CD1c-positive myeloid dendritic cell (primary cell): ENCODE data around the gene NR1I3.

Experiments used
- DNase-seq: peaks from one replicate; pipeline ENCODE4 v3.0.0-alpha.2; 2016; ENCODE audit errors: extremely low spot score

Gene NR1I3

DNA sequence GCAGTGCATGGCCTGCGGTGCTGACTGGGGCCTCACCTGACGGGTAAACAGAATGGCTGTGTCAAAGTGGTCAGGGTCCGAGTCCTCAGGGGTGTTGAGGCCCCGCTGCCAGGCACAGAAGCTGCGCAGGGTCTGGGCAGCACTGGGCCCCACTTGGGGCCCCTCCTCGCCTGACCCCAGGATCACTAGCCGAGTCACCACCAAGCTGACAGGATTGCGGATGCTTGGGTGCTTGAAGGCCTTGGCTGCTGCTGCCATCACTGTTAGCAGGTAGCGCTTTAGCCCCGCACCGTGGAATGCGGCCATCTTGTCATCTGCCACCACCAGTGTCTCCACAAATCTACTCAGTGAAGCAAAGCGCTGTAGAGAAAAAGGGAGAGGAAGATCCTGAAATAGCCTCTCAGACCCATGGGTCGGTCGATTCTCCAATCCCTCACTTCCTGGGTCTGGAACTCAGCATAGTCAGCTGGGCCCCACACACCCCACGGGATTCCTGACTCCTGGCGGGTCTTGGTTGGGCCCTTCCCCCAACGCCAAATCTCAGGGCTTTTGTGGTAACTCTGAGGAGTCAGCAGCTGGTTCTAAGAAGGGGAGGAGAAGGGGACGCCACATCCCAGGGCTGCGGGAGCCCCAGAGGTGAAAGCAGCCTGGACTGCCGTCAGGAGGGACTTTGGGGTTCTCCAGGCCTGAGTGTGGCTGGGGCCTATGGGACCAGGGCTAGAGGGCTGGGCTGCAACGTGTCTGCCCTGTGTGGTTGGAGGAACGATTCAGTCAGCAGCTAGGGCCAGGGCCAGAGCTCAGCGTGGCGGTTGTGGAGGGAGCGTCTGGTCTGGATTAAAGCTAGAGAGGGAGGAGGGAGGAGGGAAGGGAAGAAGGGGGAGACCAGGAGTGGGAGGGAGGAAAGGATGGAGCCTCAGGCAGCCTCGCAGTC is 41.2 kb downstream of the NR1I3 start:
- DNase-seq = no peak

DNA sequence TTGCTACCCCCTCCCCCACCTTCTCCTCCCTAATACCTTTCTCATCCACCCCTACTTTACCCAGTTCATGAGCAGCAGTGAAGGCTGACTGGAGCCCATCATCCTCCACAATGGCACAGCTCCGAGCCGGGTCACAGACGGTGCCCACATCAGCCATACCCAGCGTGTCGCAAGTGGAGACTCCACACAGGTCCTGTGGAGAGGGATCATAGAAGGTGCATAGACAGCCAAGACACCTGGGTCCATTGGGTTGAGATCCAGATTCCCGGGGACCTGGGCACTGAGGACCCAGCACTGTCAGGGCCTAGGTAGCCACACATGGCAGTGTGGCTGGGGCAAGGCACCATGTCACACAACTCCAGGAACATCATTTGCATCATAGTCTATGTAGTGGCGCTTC is 41.9 kb downstream of the NR1I3 start:
- DNase-seq = no peak

- peak; percentile 85 for DNase-seq
Measured at GRCh38 chr1:161195171-161195570, 42.8 kb downstream of the NR1I3 start.

GRCh38 chr1:161193561-161194235 is 44.3 kb downstream of the NR1I3 start:
- no peak for DNase-seq

GRCh38 chr1:161192476-161193465 is 45.2 kb downstream of the NR1I3 start:
- peak; percentile 86 for DNase-seq

DNA sequence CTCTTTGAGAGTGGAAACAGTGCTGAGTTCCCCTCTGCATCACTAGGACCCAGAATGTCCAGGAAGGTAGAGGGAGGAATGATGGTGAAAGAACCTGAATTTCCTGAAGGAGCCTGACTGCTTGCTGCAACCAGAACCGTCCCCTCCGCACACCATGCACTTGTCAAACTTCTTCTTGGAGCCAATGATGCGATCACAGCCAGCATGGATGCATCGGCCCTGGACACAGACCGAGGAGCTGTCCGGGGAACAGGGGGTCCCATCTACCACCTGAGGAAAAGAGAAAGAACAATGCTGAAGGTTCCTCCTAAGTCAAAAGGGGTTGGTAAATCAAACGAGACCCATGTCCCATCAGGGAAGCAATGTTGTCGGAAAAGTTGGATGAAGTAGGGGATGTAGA is 46.0 kb downstream of the NR1I3 start:
- no peak for DNase-seq

DNA sequence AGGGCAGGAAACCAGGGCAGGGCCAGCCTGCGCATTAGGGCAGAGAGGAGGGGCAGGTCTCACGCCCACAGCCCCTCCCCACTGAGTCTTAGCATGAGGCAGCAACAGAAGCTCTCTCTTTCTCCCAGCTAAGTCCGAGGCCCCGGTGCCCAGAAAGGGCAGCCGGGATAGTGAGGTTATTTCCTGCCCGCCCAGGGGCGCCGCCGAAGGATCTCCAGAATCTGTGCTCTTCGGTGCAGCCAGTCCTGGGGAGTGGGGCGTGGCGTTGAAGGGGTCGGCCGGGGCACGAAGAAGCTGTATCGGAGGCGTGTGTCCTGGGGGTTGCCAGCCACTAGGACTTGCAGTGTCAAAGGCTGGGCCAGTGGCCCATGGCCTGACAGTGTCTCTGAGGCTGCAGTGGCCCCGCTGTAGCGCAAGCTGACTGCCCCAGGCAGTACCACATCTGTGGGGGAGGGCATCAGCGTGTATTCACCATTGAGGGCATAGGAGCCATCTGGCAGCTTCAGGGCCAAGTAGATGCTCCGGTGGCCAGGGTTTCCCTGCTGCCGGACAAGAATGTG is 47.0 kb downstream of the NR1I3 start:
- DNase-seq = peak; percentile 27

- no peak for DNase-seq
Measured at GRCh38 chr1:161189036-161189435, 49.0 kb downstream of the NR1I3 start.

DNA sequence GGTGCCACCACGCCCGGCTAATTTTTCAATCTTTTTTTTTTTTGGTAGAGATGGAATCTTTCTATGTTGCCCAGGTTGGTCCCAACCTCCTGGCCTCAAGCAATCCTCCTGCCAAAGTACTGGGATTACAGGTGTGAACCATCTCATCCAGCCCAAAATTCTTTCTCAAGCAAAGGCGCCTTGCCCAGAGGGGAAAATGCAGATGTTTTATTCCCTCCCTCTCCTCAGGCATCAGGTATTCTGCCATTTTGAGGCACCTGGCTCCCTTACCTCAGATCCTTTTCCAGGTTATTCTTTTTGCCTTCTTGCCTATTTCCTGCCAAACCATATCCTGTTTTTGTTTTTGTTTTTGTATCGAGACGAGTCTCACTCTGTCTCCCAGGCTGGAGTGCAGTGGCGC is 49.6 kb downstream of the NR1I3 start:
- no peak for DNase-seq

GRCh38 chr1:161187311-161187710 is 50.7 kb downstream of the NR1I3 start:
- peak; percentile 24 for DNase-seq

DNA sequence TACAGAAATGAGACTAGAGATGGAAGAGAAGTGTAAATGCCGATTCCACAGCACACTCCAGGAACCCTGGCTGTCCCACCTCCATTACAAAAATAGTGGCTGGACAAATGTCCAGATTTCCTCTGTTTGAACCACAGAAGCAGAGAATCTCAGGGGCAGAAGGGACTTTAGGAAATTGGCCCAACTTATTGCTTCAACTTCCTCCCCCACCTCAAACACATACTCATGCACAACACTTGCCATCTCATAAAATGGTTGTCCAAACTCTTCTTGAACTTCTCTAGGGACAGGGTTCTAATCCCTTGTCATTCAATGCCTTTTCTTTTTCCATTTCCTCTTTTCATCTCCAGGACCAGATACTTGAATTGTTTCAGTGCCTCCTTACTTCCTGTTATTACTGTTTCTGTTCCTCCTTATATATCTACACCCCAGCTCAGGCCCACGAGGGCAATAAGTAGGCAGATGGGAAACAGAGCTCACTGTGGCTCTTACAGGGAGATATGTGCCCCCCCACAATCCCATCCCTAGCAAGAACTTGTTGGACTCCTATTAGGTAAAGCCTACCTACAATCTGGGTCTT is 52.2 kb downstream of the NR1I3 start:
- peak; percentile 89 for DNase-seq

GRCh38 chr1:161185282-161185682 is 52.7 kb downstream of the NR1I3 start:
- DNase-seq = peak; percentile 96

- peak; percentile 51 for DNase-seq
Measured at GRCh38 chr1:161182214-161182613, 55.8 kb downstream of the NR1I3 start.

DNA sequence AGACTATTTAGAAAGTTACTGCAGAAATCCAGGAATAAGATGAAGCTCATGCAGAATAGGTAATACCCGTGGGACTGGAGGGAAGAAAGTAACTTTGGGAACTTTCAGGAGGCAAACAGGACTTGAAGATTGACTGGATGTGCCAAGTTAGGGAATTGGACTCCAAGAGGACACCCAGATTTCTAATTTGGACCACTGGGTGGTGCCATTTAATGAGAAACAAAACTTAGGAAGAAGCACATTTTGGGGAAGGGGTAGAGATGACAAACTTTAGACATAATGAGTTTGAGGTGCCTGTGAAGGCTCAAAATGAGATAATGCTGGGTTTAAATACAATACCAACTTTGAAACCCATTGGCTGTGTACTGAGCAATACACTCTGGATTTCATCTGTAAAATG is 57.4 kb downstream of the NR1I3 start:
- DNase-seq = peak; percentile 59

GRCh38 chr1:161179698-161180097 is 58.3 kb downstream of the NR1I3 start:
- DNase-seq = no peak
